Fibroblast of lung (primary cell): Measurements from ENCODE around the gene CITED2. TPM values are rescaled to one million over a fixed set of nuclear protein-coding genes. Genes with fewer than 3 reads are reported as not detected.

Experiments used
- DNase-seq, 2 donors: peaks; one replicate each; pipeline versions ENCODE4 v3.0.0 to v3.0.0-alpha.2; 2010; ENCODE audit warnings: low read depth in 2 of 2
- H2AFZ ChIP-seq: 2 replicates; pipeline ENCODE4 v1.5.1; 2012; ENCODE audit warnings: low read length, control low read depth, inconsistent platforms
- H3K27ac ChIP-seq: 2 replicates; pipeline ENCODE4 v1.5.1; 2011; ENCODE audit warnings: low read length, control low read depth; ENCODE audit not compliant: insufficient read depth
- H3K27me3 ChIP-seq: 2 replicates; pipeline ENCODE4 v1.5.1; 2011; ENCODE audit warnings: mild to moderate bottlenecking, low read length; ENCODE audit not compliant: control insufficient read depth, insufficient read depth
- H3K36me3 ChIP-seq: 2 replicates; pipeline ENCODE4 v1.5.1; 2011; ENCODE audit warnings: low read length; ENCODE audit not compliant: control insufficient read depth, insufficient read depth
- H3K4me1 ChIP-seq: 2 replicates; pipeline ENCODE4 v1.5.1; 2011; ENCODE audit warnings: low read length; ENCODE audit not compliant: control insufficient read depth, insufficient read depth; ENCODE audit errors: extremely low read depth
- H3K4me2 ChIP-seq: 2 replicates; pipeline ENCODE4 v1.5.1; 2011; ENCODE audit warnings: low read length, control low read depth; ENCODE audit not compliant: insufficient read depth; ENCODE audit errors: extremely low read depth
- H3K4me3 ChIP-seq, 4 experiments: fragments of 200-600 bp in 1 of 4; sonication (generic) in 1 of 4; replicated peaks in 1 of 4; 2 replicates each; pipeline ENCODE4 v1.5.1; 2011 to 2016; ENCODE audit warnings: low read length in 4 of 4, low read depth in 3 of 4, mild to moderate bottlenecking in 3 of 4, control low read depth in 2 of 4, inconsistent platforms in 1 of 4, mixed read lengths in 1 of 4; ENCODE audit not compliant: insufficient read depth in 1 of 4; ENCODE audit errors: control extremely low read depth in 1 of 4
- H3K79me2 ChIP-seq: 2 replicates; pipeline ENCODE4 v1.5.1; 2012; ENCODE audit warnings: mild to moderate bottlenecking, low read length, inconsistent platforms; ENCODE audit not compliant: control insufficient read depth, insufficient read depth
- H3K9ac ChIP-seq: 2 replicates; pipeline ENCODE4 v1.5.1; 2011; ENCODE audit warnings: mild to moderate bottlenecking, low read length, control low read depth; ENCODE audit not compliant: insufficient read depth
- H3K9me3 ChIP-seq: 2 replicates; pipeline ENCODE4 v1.5.1; 2012; ENCODE audit warnings: low read depth, low read length; ENCODE audit not compliant: control insufficient read depth, insufficient read depth
- H4K20me1 ChIP-seq: 2 replicates; pipeline ENCODE4 v1.5.1; 2011; ENCODE audit warnings: low read length; ENCODE audit not compliant: control insufficient read depth, insufficient read depth; ENCODE audit errors: extremely low read depth
- CTCF ChIP-seq, 2 donors: IDR thresholded peaks in 1 of 2; conservative IDR thresholded peaks in 1 of 2; 1 replicate in 1 of 2; 2 replicates in 1 of 2; pipeline ENCODE4 v1.5.1; 2011 to 2012; ENCODE audit warnings: low read length in 2 of 2, control low read depth in 1 of 2, inconsistent platforms in 1 of 2, low read depth in 1 of 2, mild to moderate bottlenecking in 1 of 2
- EZH2 ChIP-seq: IDR thresholded peaks from 2 replicates; pipeline ENCODE4 v1.5.1; 2012; ENCODE audit warnings: low read length, control low read depth, mild to moderate bottlenecking; ENCODE audit errors: missing control alignments
- polyA plus RNA-seq, 2 donors: library from polyadenylated mRNA; depleted of rRNA in 1 of 2; stranded (reverse) in 1 of 2; unstranded in 1 of 2; fragments of >200 nt; gene quantifications; 2 replicates each; pipeline ENCODE4 v1.2.1, GENCODE V29; 2011 to 2012; ENCODE audit warnings: missing spikeins in 1 of 2
- total RNA-seq: library from RNA; depleted of rRNA; stranded (reverse); fragments of >200 nt; gene quantifications from 2 replicates; pipeline ENCODE4 v1.2.1, GENCODE V29; 2014

The CITED2 gene
- total and polyA plus RNA-seq, 2 donors (not counting 1 experiment from before 2014, with no cell fraction given): 139 to 370 TPM

GRCh38 chr6:139325125-139325524 lies 49.3 kb downstream of the CITED2 start:
- TF ChIP-seq CTCF (conservative IDR thresholded peaks at IDR 0.05 in 1 of 2, IDR thresholded peaks at IDR 0.05 in 1 of 2; ENCODE audit: low read depth in 1 of 2, low read length in 2 of 2) (no peak), EZH2 (no peak)
- Histone ChIP-seq H3K9me3 (no peaks in the 10 kb centered on the region), H3K4me1 (no peaks in the 10 kb centered on the region), H2AFZ (no peak overlapping the region), H3K4me2 (no peak overlapping the region), H3K27ac (no peak overlapping the region), H3K27me3 (no peaks in the 10 kb centered on the region), H3K4me3 (no peak overlapping the region), H3K36me3 (no peaks in the 10 kb centered on the region), H4K20me1 (no peaks in the 10 kb centered on the region), H3K9ac (no peak overlapping the region), H3K79me2 (no peaks in the 10 kb centered on the region)
- DNase-seq: no peak

- Histone ChIP-seq H3K36me3 (no peaks in the 10 kb centered on the region), H2AFZ (no peak overlapping the region), H3K9me3 (no peaks in the 10 kb centered on the region), H3K27me3 (no peaks in the 10 kb centered on the region), H4K20me1 (no peaks in the 10 kb centered on the region), H3K79me2 (no peaks in the 10 kb centered on the region), H3K27ac (peak overlapping the region; percentile 25), H3K4me1 (no peaks in the 10 kb centered on the region), H3K9ac (no peak overlapping the region), H3K4me3 (no peak overlapping the region), H3K4me2 (no peak overlapping the region)
- DNase-seq: no peak
- TF ChIP-seq CTCF (conservative IDR thresholded peaks at IDR 0.05 in 1 of 2, IDR thresholded peaks at IDR 0.05 in 1 of 2; ENCODE audit: low read depth in 1 of 2, low read length in 2 of 2) (no peak), EZH2 (no peak)
These were observed 50.2 kb downstream of the CITED2 start for GRCh38 chr6:139324301-139324555.

- TF ChIP-seq EZH2 (no peak), CTCF (conservative IDR thresholded peaks at IDR 0.05 in 1 of 2, IDR thresholded peaks at IDR 0.05 in 1 of 2; ENCODE audit: low read depth in 1 of 2, low read length in 2 of 2) (no peak)
- Histone ChIP-seq H3K36me3 (no peaks in the 10 kb centered on the region), H3K9ac (no peak overlapping the region), H3K9me3 (no peaks in the 10 kb centered on the region), H3K4me1 (no peaks in the 10 kb centered on the region), H4K20me1 (no peaks in the 10 kb centered on the region), H3K4me2 (peak overlapping the region; percentile 18), H2AFZ (peak overlapping the region; percentile 45), H3K79me2 (no peaks in the 10 kb centered on the region), H3K27me3 (no peaks in the 10 kb centered on the region), H3K4me3 (peak overlapping the region in 3 of 4 experiments; percentile 2 to 36 (median 10)), H3K27ac (peak overlapping the region; percentile 25)
- DNase-seq: peak; percentile 71 to 79
These were observed 50.7 kb downstream of the CITED2 start for GRCh38 chr6:139323511-139324300.

Other genes starting within 250 kb of the CITED2 start
- 20.8 and 26.6 TPM in 2 replicates for gene HECA, start 239.6 kb downstream of the CITED2 start, total RNA-seq
- 6.5 and 13.0 TPM in 2 replicates for gene HECA, start 239.6 kb downstream of the CITED2 start, polyA plus RNA-seq
- 1.2 and 1.5 TPM in 2 replicates for gene TXLNB, start 82.7 kb downstream of the CITED2 start, total RNA-seq
- 0.15 and 0.36 TPM in 2 replicates for gene TXLNB, start 82.7 kb downstream of the CITED2 start, polyA plus RNA-seq